Sigmoid colon (tissue), 7 donors: ENCODE results near the gene CDSN. TPM values are rescaled to one million over a fixed set of nuclear protein-coding genes. Genes with fewer than 3 reads are reported as not detected.
A peak's percentile ranks its signal among the peaks of the same experiment; 100 is the strongest.

ENCODE experiments used
- DNase-seq: peaks from one replicate; pipeline ENCODE4 v3.0.0-alpha.2; 2019
- H3K27ac ChIP-seq, 4 donors: fragments of 200-600 bp; sonication (generic); one replicate each; pipeline ENCODE4 v1.5.1; 2016 to 2019; ENCODE audit warnings: mild to moderate bottlenecking in 1 of 4
- H3K27me3 ChIP-seq, 3 donors: fragments of 200-600 bp; sonication (generic); one replicate each; pipeline ENCODE4 v1.5.1; 2019; ENCODE audit warnings: mild to moderate bottlenecking in 1 of 3
- H3K36me3 ChIP-seq, 4 donors: fragments of 200-600 bp; sonication (generic); one replicate each; pipeline ENCODE4 v1.5.1; 2016 to 2019
- H3K4me1 ChIP-seq, 4 donors: fragments of 200-600 bp; sonication (generic); one replicate each; pipeline ENCODE4 v1.5.1; 2017 to 2019
- H3K4me3 ChIP-seq, 4 donors: fragments of 200-600 bp; sonication (generic); one replicate each; pipeline ENCODE4 v1.5.1; 2017 to 2019; ENCODE audit warnings: mild to moderate bottlenecking in 2 of 4, moderate library complexity in 1 of 4
- H3K9me3 ChIP-seq, 4 donors: fragments of 200-600 bp in 3 of 4; sonication (generic) in 3 of 4; one replicate each; pipeline versions ENCODE4 v1.5.1 to v1.6.1; 2013 to 2019
- EP300 ChIP-seq, 4 donors: sonication (generic); formaldehyde crosslinking; IDR thresholded peaks; one replicate each; pipeline ENCODE4 v1.6.1; 2017; ENCODE audit warnings: antibody characterized with exemption in 4 of 4
- POLR2A ChIP-seq, 2 donors: fragments of 450-650 bp; IDR thresholded peaks; one replicate each; pipeline ENCODE4 v1.6.1; 2016; ENCODE audit warnings: antibody characterized with exemption in 2 of 2, mild to moderate bottlenecking in 2 of 2, moderate library complexity in 2 of 2
- POLR2AphosphoS5 ChIP-seq, 4 donors: sonication (generic); formaldehyde crosslinking; IDR thresholded peaks; one replicate each; pipeline ENCODE4 v1.6.1; 2017; ENCODE audit warnings: antibody characterized with exemption in 4 of 4
- WGBS, 2 donors: extraction: QIAGEN DNeasy Blood & Tissue Kit; methylation state at CpG; one replicate each; pipeline ENCODE4 v1.1.7; 2013; 5-methylcytosine and 5-hydroxymethylcytosine counted together
- intact Hi-C: fragments of 100-400 bp; cut with DNase I; formaldehyde crosslinking; loops from one replicate; pipeline ENCODE4 v1.15.1; 2023
- polyA plus RNA-seq, 3 donors: library from polyadenylated mRNA; stranded (reverse); fragments of 200-250 nt; gene quantifications; one replicate each; pipeline ENCODE4 v1.2.3, GENCODE V29; 2013
- total RNA-seq, 4 donors: library from RNA; depleted of rRNA; stranded (reverse); fragments of >200 nt; gene quantifications; one replicate each; pipeline ENCODE4 v1.1.0, GENCODE V29; 2016
- TF ChIP-seq, protein P1 (sequence below), 4 experiments: fragments of 450-650 bp in 3 of 4; fragments of 200-600 bp in 1 of 4; IDR thresholded peaks; one replicate each; pipeline ENCODE4 v1.5.1; 2016 to 2019; ENCODE audit warnings: antibody characterized with exemption in 4 of 4, mild to moderate bottlenecking in 3 of 4, moderate library complexity in 2 of 4
- donor health status: healthy with polysubstance abuse.
- donor health status: Bipolar disorder and iron deficiency.
- donor health status: healthy.

The CDSN gene
- total and polyA plus RNA-seq, 7 donors, result not detected

DNA sequence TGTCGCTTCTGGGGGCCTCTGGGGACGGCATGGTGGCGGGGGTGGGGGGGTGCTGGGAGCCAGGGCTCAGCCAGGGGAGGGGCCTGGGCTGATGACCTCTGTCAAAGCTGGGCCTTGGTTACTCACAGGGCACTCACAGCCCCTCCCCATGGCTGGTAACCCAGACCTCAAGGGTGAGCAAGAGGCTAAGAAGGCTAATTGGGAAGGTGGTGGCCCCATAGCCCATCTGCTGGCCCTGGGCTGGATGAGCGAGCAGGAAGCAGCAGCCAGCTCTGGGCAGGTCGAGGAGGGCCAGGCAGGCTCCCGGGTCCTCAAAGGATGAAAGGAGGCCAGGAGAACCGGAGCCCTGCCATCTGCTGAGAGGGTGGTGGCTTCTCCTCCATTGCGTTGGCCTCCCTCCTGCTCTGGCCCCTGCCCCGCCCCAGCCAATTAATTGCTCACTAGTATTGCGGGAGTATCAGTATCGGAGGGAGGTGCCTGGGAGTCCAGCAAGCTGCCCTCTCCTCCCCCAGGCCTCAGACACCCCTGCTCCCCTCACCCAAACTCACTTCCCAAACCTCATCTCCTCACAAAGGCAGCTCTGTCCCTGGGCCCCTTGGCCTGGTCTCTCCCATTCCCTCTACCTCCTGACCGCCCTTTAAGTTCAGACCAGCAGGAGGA is 1.0 kb upstream of the CDSN start:
- Histone ChIP-seq H3K36me3 (no peaks in the 10 kb centered on the region), H3K27ac (peak overlapping the region in 1 of 4 donors; percentile 56), H3K9me3 (no peaks in the 10 kb centered on the region), H3K4me3 (no peak overlapping the region), H3K27me3 (no peaks in the 10 kb centered on the region), H3K4me1 (peaks cover 0 to 41% (median 30%) of the 10 kb centered on the region in 4 donors)
- DNase-seq, result no peak
- intact Hi-C loops, result no loop called here
- WGBS, 2 donors, result 80 to 92% methylated on average over 12 of the region's 12 CpGs
- TF ChIP-seq POLR2A (IDR thresholded peaks at IDR 0.05) (no peak), POLR2AphosphoS5 (IDR thresholded peaks at IDR 0.05) (no peak)
- TF ChIP-seq, protein P1, sequence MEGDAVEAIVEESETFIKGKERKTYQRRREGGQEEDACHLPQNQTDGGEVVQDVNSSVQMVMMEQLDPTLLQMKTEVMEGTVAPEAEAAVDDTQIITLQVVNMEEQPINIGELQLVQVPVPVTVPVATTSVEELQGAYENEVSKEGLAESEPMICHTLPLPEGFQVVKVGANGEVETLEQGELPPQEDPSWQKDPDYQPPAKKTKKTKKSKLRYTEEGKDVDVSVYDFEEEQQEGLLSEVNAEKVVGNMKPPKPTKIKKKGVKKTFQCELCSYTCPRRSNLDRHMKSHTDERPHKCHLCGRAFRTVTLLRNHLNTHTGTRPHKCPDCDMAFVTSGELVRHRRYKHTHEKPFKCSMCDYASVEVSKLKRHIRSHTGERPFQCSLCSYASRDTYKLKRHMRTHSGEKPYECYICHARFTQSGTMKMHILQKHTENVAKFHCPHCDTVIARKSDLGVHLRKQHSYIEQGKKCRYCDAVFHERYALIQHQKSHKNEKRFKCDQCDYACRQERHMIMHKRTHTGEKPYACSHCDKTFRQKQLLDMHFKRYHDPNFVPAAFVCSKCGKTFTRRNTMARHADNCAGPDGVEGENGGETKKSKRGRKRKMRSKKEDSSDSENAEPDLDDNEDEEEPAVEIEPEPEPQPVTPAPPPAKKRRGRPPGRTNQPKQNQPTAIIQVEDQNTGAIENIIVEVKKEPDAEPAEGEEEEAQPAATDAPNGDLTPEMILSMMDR (IDR thresholded peaks at IDR 0.05), result no peak

DNA sequence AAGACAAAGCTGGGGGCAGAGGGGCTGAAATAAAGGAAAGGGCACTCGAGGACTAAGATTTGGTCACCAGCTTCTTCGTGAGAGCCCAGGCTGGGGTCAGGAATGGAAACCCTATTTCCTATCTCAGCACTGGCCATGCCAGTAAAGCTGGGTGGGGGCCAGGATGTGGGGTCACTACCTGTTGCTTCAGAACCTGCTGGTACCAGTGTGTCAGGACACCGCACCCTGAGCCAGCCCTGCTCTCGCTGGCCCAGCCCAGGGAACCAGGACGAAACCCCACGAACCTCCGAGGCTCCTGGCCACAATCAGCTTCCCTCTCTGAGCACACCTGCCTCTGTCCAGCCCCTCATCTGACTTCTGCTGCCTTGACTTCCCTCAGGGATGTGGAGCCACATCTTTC is 2.1 kb downstream of the CDSN start:
- 80 to 90% methylated on average over 7 of the region's 7 CpGs for WGBS, 2 donors
- Histone ChIP-seq H3K27ac (no peak overlapping the region), H3K4me3 (no peak overlapping the region), H3K4me1 (peaks cover 0 to 56% (median 45%) of the 10 kb centered on the region in 4 donors), H3K9me3 (no peaks in the 10 kb centered on the region), H3K36me3 (no peaks in the 10 kb centered on the region), H3K27me3 (no peaks in the 10 kb centered on the region)
- DNase-seq, result no peak
- TF ChIP-seq POLR2AphosphoS5 (IDR thresholded peaks at IDR 0.05) (no peak), EP300 (IDR thresholded peaks at IDR 0.05) (no peak), POLR2A (IDR thresholded peaks at IDR 0.05) (no peak)
- TF ChIP-seq, protein P1 (IDR thresholded peaks at IDR 0.05), result no peak
- intact Hi-C loops, result no loop called here

- peak in 2 of 4 donors; percentile 16 to 49 for TF ChIP-seq POLR2AphosphoS5 (IDR thresholded peaks at IDR 0.05)
- no peak for TF ChIP-seq POLR2A (IDR thresholded peaks at IDR 0.05)
- intact Hi-C loops, result no loop called here
- 83 to 89% methylated on average over 19 of the region's 19 CpGs for WGBS, 2 donors
- no peaks in the 10 kb centered on the region for H3K9me3 ChIP-seq
- H3K36me3 ChIP-seq, result no peaks in the 10 kb centered on the region
- no peak for DNase-seq
- peak overlapping the region in 3 of 4 donors; percentile 19 to 36 (median 30) for H3K4me3 ChIP-seq
- H3K27me3 ChIP-seq, result no peaks in the 10 kb centered on the region
- peak overlapping the region in 3 of 4 donors; percentile 59 to 63 (median 60) for H3K27ac ChIP-seq
- peaks cover 0 to 43% (median 32%) of the 10 kb centered on the region in 4 donors for H3K4me1 ChIP-seq
Observed at GRCh38 chr6:31116661-31117385, 3.4 kb downstream of the CDSN start.

DNA sequence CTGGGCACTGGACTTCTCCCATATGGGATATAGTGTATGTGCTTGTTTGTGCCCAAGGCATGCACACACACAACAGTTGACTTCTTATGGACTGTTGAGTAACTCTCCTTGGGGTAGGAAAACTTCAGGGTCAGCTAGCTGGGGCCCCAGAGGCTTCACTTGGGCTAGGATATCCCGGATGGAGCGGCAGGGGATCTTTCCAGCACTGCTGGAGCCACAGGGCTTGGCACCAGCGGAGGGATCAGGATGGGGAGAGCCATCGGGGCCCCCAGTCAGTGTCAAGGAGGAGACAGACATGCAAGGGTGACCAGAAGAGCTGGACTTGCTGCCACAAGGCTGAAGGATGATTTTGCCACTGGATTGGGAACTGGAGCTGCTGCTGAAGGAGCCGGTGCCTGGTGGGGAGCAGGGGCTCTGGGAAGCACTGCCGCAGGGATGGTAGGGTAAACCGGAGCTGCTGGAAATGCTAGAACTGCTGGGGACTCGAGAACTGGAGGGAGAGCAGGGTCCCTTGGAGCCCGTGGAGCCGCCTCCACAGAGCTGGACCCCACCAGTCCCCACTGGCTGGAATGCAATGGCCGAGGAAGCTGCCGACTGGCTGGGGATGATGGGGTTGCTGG is 4.2 kb downstream of the CDSN start:
- Histone ChIP-seq H3K27ac (peak overlapping the region in 2 of 4 donors; percentile 60 to 63), H3K4me1 (peaks cover 0 to 42% (median 31%) of the 10 kb centered on the region in 4 donors), H3K27me3 (no peaks in the 10 kb centered on the region), H3K9me3 (no peaks in the 10 kb centered on the region), H3K36me3 (no peaks in the 10 kb centered on the region), H3K4me3 (no peak overlapping the region)
- intact Hi-C loops, result no loop called here
- TF ChIP-seq POLR2AphosphoS5 (IDR thresholded peaks at IDR 0.05), result no peak
- TF ChIP-seq, protein P1 (IDR thresholded peaks at IDR 0.05), result no peak
- TF ChIP-seq POLR2A (IDR thresholded peaks at IDR 0.05), result no peak
- TF ChIP-seq EP300 (IDR thresholded peaks at IDR 0.05), result no peak
- WGBS, 2 donors, result 93 to 94% methylated on average over 12 of the region's 12 CpGs
- DNase-seq, result no peak
